Measurements from ENCODE around the gene AOAH. TPM values are rescaled to one million over a fixed set of nuclear protein-coding genes. Genes with fewer than 3 reads are reported as not detected.

The AOAH gene
- total and polyA plus RNA-seq, 2 donors (not counting 3 experiments of a cell fraction or from before 2014, with no cell fraction given): not detected

DNA sequence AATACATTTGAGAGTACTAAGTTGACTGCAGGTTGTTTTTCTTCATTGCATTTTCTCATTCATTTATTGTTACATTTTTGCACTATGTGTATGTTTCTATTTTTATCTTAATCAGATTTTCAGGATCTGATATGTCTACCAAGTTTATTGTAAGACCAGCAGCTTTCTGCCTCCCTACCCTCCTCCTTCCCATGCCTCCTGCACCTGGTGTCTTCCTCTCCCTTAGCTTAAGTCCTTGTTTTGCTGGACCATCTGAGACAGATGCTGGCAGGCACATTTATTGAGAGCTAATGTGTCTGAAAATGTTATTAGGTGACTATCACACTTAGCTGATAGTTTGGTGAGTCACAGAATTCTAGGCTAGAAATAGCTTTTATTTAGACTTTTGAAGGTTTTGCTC, 255.1 kb downstream of the AOAH start:
- DNase-seq (ENCODE audit: low read depth, low spot score): no peak
- H3K36me3 ChIP-seq (ENCODE audit: control insufficient read depth in 2 of 2, extremely low read depth in 1 of 2, insufficient read depth in 2 of 2, low read length in 2 of 2): no peaks in the 10 kb centered on the region
- ChIA-PET CTCF (interaction anchor here (1.0 to 2.9 kb wide), 4 partner anchors 19 to 729 kb away, joined by 3 to 14 read pairs (median 6); no protein-coding TSS in a partner anchor), POLR2A (no interaction called here)
- peaks cover 0 to 2% of the 10 kb centered on the region in 2 experiments for H3K27me3 ChIP-seq (ENCODE audit: control insufficient read depth in 2 of 2, insufficient read depth in 2 of 2, low read length in 2 of 2)
- peaks cover 9% of the 10 kb centered on the region for H3K4me1 ChIP-seq (ENCODE audit: control insufficient read depth, extremely low read depth, insufficient read depth, low read length)
- no peak overlapping the region for H3K27ac ChIP-seq (ENCODE audit: insufficient read depth, low read depth, low read length)
- dilution Hi-C loops (cut with MboI; ENCODE audit: extremely low pct_ligation_motif_present, low sequenced_read_pairs) (no loop called here), intact Hi-C loops (cut with micrococcal nuclease) (no loop called here)
- H3K9ac ChIP-seq (replicated peaks; ENCODE audit: extremely low read depth, insufficient read depth, low read length): no peak overlapping the region
- H3K79me2 ChIP-seq (ENCODE audit: control insufficient read depth, insufficient read depth, low read length): no peaks in the 10 kb centered on the region
- no peak overlapping the region for H3K4me3 ChIP-seq (replicated peaks in 1 of 3; ENCODE audit: insufficient read depth in 1 of 3, low read depth in 1 of 3, low read length in 3 of 3)
- H3K9me1 ChIP-seq (replicated peaks; ENCODE audit: control insufficient read depth, extremely low read depth, insufficient read depth, low read length): no peaks in the 10 kb centered on the region
- H4K20me1 ChIP-seq (replicated peaks; ENCODE audit: control insufficient read depth, extremely low read depth, insufficient read depth, low read length): no peaks in the 10 kb centered on the region
- no peak overlapping the region for H3K4me2 ChIP-seq (ENCODE audit: insufficient read depth, low read length)
- no peak for FAIRE-seq
- no peak overlapping the region for H2AFZ ChIP-seq (ENCODE audit: low read depth, low read length)
- BruUV-seq (replicated peaks): no TSS peak
- no peak for TF ChIP-seq MAX (IDR thresholded peaks at IDR 0.05; ENCODE audit: insufficient read depth, insufficient read length)
- TF ChIP-seq POLR2A (IDR thresholded peaks at IDR 0.05; ENCODE audit: low read depth, low read length): no peak
- TF ChIP-seq MYC (IDR thresholded peaks at IDR 0.05; ENCODE audit: low read depth, low read length): no peak
- TF ChIP-seq EZH2 (IDR thresholded peaks at IDR 0.05; ENCODE audit: borderline replicate concordance, low read depth, low read length, severe bottlenecking): no peak
- TF ChIP-seq CTCF (IDR thresholded peaks at IDR 0.05; ENCODE audit: extremely low read depth in 1 of 2, insufficient read depth in 1 of 2, low read depth in 1 of 2, low read length in 2 of 2): no peak
- TF ChIP-seq JUN (IDR thresholded peaks at IDR 0.05; ENCODE audit: borderline replicate concordance, insufficient read depth, insufficient read length, low read depth): no peak
- TF ChIP-seq FOS (IDR thresholded peaks at IDR 0.05; ENCODE audit: borderline replicate concordance, insufficient read depth, low read length): no peak
- TF ChIP-seq POLR2AphosphoS5 (IDR thresholded peaks at IDR 0.05; ENCODE audit: insufficient read depth, low read depth, low read length): no peak
- no peak for TF ChIP-seq GATA2 (IDR thresholded peaks at IDR 0.05; ENCODE audit: insufficient read depth, insufficient read length, low read depth, low read length)
- H3K9me3 ChIP-seq (replicated peaks; ENCODE audit: control insufficient read depth, insufficient read depth, low read length): no peaks in the 10 kb centered on the region

Measured in endothelial cell of umbilical vein (primary cell).